Esophagus muscularis mucosa (tissue), 3 donors: ENCODE measurements around the gene NIP7.

Experiments used
- POLR2AphosphoS5 ChIP-seq, 2 donors: sonication (generic); formaldehyde crosslinking; IDR thresholded peaks; one replicate each; pipeline ENCODE4 v1.6.1; 2017; ENCODE audit warnings: antibody characterized with exemption in 2 of 2
- TF ChIP-seq, protein P1 (sequence below), 3 experiments: fragments of 200-600 bp in 2 of 3; fragments of 450-650 bp in 1 of 3; sonication (generic) in 2 of 3; IDR thresholded peaks; one replicate each; pipeline ENCODE4 v1.5.1; 2017 to 2019; ENCODE audit warnings: antibody characterized with exemption in 3 of 3, mild to moderate bottlenecking in 2 of 3, moderate library complexity in 1 of 3

DNA sequence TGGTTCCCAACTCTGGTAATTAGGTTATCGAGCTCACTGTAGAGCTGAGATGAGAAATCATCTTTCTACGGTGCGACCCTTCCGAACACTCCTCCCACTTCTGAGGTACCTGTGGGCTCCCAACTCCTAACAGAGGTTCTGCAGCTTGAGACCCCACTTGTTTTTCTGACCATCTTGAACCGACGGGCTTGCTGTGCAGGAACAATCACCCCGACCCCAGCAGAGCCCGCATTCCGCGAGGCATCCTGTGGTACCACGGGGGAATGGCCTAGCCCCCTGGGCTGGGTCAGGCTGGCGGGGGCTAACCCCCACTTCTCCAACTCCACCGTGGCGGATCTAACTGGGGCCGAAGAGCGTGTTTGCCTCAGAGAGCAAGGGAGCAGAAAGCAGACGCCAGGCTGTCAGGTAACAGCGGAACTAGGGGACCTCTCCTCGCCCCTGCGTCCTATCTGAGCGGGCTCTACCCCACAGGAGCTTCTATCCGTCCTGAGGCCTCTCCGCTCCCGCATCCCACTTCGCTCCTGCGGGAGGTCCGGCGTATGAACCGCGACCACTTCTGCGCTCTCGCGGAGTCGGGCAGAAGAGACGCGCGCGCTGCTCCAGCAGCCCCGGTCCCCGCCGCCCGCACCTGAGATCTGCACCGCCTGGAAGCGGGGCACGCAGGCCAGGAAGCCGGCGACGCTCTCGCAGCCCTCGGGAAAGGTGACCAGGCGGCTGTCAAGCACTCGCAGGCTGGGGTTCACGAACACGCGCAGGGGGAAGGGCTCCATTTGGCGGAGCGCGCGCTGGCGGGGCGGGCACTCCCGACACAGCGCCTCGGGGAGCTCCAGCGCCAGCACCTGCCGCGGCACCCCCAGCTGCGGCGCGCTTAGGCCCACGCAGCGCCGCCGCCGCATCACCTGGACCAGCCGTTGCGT, 9.9 kb upstream of the NIP7 start:
- TF ChIP-seq, protein P1, sequence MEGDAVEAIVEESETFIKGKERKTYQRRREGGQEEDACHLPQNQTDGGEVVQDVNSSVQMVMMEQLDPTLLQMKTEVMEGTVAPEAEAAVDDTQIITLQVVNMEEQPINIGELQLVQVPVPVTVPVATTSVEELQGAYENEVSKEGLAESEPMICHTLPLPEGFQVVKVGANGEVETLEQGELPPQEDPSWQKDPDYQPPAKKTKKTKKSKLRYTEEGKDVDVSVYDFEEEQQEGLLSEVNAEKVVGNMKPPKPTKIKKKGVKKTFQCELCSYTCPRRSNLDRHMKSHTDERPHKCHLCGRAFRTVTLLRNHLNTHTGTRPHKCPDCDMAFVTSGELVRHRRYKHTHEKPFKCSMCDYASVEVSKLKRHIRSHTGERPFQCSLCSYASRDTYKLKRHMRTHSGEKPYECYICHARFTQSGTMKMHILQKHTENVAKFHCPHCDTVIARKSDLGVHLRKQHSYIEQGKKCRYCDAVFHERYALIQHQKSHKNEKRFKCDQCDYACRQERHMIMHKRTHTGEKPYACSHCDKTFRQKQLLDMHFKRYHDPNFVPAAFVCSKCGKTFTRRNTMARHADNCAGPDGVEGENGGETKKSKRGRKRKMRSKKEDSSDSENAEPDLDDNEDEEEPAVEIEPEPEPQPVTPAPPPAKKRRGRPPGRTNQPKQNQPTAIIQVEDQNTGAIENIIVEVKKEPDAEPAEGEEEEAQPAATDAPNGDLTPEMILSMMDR (IDR thresholded peaks at IDR 0.05), result no peak
- peak in 1 of 2 donors; percentile 13 for TF ChIP-seq POLR2AphosphoS5 (IDR thresholded peaks at IDR 0.05)
